Measurements from ENCODE around the gene MXD1. TPM values are rescaled to one million over a fixed set of nuclear protein-coding genes. Genes with fewer than 3 reads are reported as not detected.

Gene MXD1
- total RNA-seq, 6 donors from 2014 or later: 16.3 to 94.3 (median 33.8) TPM

DNA sequence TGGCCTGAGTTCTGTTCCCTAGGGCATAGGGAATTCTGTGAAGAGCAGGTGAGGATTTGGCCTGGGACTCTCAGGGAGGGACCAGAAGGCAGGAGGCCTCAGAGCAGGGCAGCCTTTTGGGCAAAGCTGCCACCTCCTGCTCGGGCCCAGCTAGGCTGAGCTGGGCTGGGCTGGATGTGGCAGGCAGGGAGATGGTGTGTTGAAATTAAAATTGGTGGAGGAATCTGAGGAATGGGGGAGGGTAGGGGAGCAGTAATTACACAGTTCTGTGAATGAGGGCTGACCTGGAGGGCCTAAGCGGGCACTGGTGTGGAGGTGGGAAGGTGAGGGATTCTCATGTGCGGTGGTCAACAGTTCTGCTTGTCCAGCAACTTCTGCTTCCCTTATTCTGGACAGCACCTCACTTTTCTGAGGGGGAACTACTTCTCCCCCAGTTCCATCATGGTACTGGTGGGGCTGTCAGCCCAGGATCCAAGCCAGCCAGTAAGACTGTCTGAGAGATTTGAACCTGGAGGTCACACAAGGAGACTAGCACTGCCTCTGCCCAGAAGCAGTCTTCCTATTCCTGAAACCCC lies 68.6 kb downstream of the MXD1 start:
- no peak for ATAC-seq (ENCODE audit: low FRiP score in 2 of 2)
- Histone ChIP-seq H3K27ac (peak overlapping the region in 2 of 4 donors; percentile 58 to 75), H3K9me3 (no peaks in the 10 kb centered on the region), H3K36me3 (no peaks in the 10 kb centered on the region), H3K4me3 (no peak overlapping the region), H3K4me1 (peaks cover 0 to 3% (median 0%) of the 10 kb centered on the region in 4 donors), H3K27me3 (no peaks in the 10 kb centered on the region)
- WGBS, 2 donors: 82 to 87% methylated on average over 3 of the region's 3 CpGs
- no peak for DNase-seq
- TF ChIP-seq EP300 (IDR thresholded peaks at IDR 0.05) (no peak), POLR2AphosphoS5 (IDR thresholded peaks at IDR 0.05) (no peak), POLR2A (IDR thresholded peaks at IDR 0.05) (no peak)

- Histone ChIP-seq H3K36me3 (no peaks in the 10 kb centered on the region), H3K4me1 (peaks cover 0 to 3% (median 0%) of the 10 kb centered on the region in 4 donors), H3K4me3 (no peak overlapping the region), H3K27ac (peak overlapping the region in 3 of 4 donors; percentile 71 to 76 (median 75)), H3K9me3 (no peaks in the 10 kb centered on the region), H3K27me3 (no peaks in the 10 kb centered on the region)
- TF ChIP-seq POLR2AphosphoS5 (IDR thresholded peaks at IDR 0.05) (no peak), EP300 (IDR thresholded peaks at IDR 0.05) (no peak), POLR2A (IDR thresholded peaks at IDR 0.05) (no peak), CTCF (IDR thresholded peaks at IDR 0.05) (no peak)
- WGBS, 2 donors: 74 to 86% methylated on average over 3 of the region's 3 CpGs
- no peak for DNase-seq
- no peak for ATAC-seq (ENCODE audit: low FRiP score in 2 of 2)
Measured at GRCh38 chr2:69985216-69985615, 70.3 kb downstream of the MXD1 start.

DNA sequence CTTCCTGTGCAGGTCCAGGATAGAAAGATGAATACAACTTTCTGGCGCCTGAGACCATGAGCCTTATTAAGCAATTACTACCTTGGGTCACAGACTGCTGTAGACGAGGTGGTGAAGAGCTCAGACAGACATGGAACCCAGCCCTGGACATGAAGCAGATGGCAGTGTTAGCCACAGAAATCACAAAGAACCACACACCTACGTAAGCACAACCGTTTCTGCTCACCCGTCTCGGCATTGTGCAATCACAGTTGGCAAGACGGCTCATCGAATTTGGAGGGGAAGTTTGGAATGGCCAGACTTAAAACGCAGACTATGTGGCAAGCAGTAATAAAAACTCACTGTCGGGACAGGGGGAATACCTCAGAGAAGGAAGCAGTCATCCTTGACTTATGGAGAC lies 70.8 kb downstream of the MXD1 start:
- 73 to 77% methylated on average over 10 of the region's 10 CpGs for WGBS, 2 donors
- Histone ChIP-seq H3K36me3 (no peaks in the 10 kb centered on the region), H3K4me3 (no peak overlapping the region), H3K9me3 (no peaks in the 10 kb centered on the region), H3K27me3 (no peaks in the 10 kb centered on the region), H3K27ac (peak overlapping the region; percentile 37 to 76 (median 73)), H3K4me1 (peaks cover 0 to 3% (median 0%) of the 10 kb centered on the region in 4 donors)
- ATAC-seq (ENCODE audit: low FRiP score in 2 of 2): peak; percentile 65 to 88
- peak in 1 of 6 experiments; percentile 52 for TF ChIP-seq CTCF (IDR thresholded peaks at IDR 0.05)
- peak; percentile 74 to 95 for TF ChIP-seq POLR2AphosphoS5 (IDR thresholded peaks at IDR 0.05)
- peak in 1 of 4 donors; percentile 39 for TF ChIP-seq POLR2A (IDR thresholded peaks at IDR 0.05)
- TF ChIP-seq EP300 (IDR thresholded peaks at IDR 0.05): no peak
- peak in 1 of 2 donors; percentile 84 for DNase-seq

GRCh38 chr2:69986691-69987090 lies 71.8 kb downstream of the MXD1 start:
- Histone ChIP-seq H3K9me3 (no peaks in the 10 kb centered on the region), H3K4me3 (no peak overlapping the region), H3K36me3 (no peaks in the 10 kb centered on the region), H3K27me3 (no peaks in the 10 kb centered on the region), H3K4me1 (peaks cover 0 to 3% (median 0%) of the 10 kb centered on the region in 4 donors), H3K27ac (peak overlapping the region in 2 of 4 donors; percentile 66 to 75)
- ATAC-seq (ENCODE audit: low FRiP score in 2 of 2) (no peak), DNase-seq (no peak)
- 88 to 96% methylated on average over 4 of the region's 4 CpGs for WGBS, 2 donors
- no peak for TF ChIP-seq POLR2A (IDR thresholded peaks at IDR 0.05)
- no peak for TF ChIP-seq CTCF (IDR thresholded peaks at IDR 0.05)
- TF ChIP-seq POLR2AphosphoS5 (IDR thresholded peaks at IDR 0.05): no peak
- TF ChIP-seq EP300 (IDR thresholded peaks at IDR 0.05): no peak

DNA sequence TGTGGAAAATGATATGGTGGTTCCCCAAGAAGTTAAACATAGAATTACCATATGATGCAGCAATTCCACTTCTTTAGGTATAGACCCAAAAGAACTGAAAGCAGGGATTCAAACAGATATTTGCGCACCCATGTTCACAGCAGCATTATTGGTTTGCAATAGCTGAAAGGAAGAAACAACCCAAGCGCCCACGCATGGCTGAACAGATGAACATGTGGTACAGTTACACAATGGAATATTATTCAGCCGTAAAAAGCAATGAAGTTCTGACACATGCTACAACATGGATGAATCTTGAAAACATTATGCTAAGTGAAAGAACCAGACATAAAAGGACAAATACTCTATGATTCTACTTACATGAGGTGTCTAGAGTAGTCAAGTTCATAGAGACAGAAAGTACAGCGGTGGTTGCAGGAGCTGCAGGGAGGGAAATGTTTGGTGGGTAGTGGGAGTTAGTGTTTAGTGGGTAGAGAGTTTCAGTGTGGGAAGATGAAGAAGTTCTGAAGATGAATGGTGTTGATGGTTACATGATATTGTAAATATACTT lies 73.3 kb downstream of the MXD1 start:
- Histone ChIP-seq H3K4me3 (no peak overlapping the region), H3K4me1 (peaks cover 0 to 3% (median 0%) of the 10 kb centered on the region in 4 donors), H3K27ac (no peak overlapping the region), H3K27me3 (no peaks in the 10 kb centered on the region), H3K9me3 (no peaks in the 10 kb centered on the region), H3K36me3 (no peaks in the 10 kb centered on the region)
- WGBS, 2 donors: 91 to 92% methylated on average over 5 of the region's 5 CpGs
- no peak for TF ChIP-seq POLR2A (IDR thresholded peaks at IDR 0.05)
- TF ChIP-seq CTCF (IDR thresholded peaks at IDR 0.05): no peak
- no peak for TF ChIP-seq POLR2AphosphoS5 (IDR thresholded peaks at IDR 0.05)
- TF ChIP-seq EP300 (IDR thresholded peaks at IDR 0.05): no peak
- no peak for DNase-seq
- no peak for ATAC-seq (ENCODE audit: low FRiP score in 2 of 2)

All from upper lobe of left lung (tissue), 6 donors.